Uterus (tissue), 4 donors: ENCODE measurements around the gene KDM4C. TPM values are rescaled to one million over a fixed set of nuclear protein-coding genes. Genes with fewer than 3 reads are reported as not detected.

Source experiments
- DNase-seq, 2 donors: peaks; one replicate each; pipeline ENCODE4 v3.0.0-alpha.2; 2019 to 2020
- H3K27ac ChIP-seq, 2 donors: fragments of 200-600 bp; sonication (generic); 1 replicate in 1 of 2; 2 replicates in 1 of 2; pipeline ENCODE4 v1.5.1; 2016 to 2018
- H3K27me3 ChIP-seq, 2 donors: fragments of 200-600 bp; sonication (generic); one replicate each; pipeline ENCODE4 v1.5.1; 2018 to 2019; ENCODE audit warnings: control low read depth in 1 of 2
- H3K36me3 ChIP-seq, 2 donors: fragments of 200-600 bp; sonication (generic); one replicate each; pipeline ENCODE4 v1.5.1; 2019; ENCODE audit warnings: control low read depth in 1 of 2
- H3K4me1 ChIP-seq, 2 donors: fragments of 200-600 bp; sonication (generic); one replicate each; pipeline ENCODE4 v1.5.1; 2018 to 2019; ENCODE audit warnings: control low read depth in 1 of 2
- H3K4me3 ChIP-seq, 2 donors: fragments of 200-600 bp; sonication (generic); 1 replicate in 1 of 2; 2 replicates in 1 of 2; pipeline ENCODE4 v1.5.1; 2018 to 2019; ENCODE audit warnings: mild to moderate bottlenecking in 1 of 2
- H3K9me3 ChIP-seq, 2 donors: fragments of 200-600 bp; sonication (generic); one replicate each; pipeline ENCODE4 v1.5.1; 2019; ENCODE audit warnings: control low read depth in 1 of 2
- CTCF ChIP-seq, 4 experiments: fragments of 200-600 bp in 2 of 4; fragments of 450-650 bp in 2 of 4; sonication (generic) in 2 of 4; IDR thresholded peaks; one replicate each; pipeline ENCODE4 v1.5.1; 2016 to 2019; ENCODE audit warnings: antibody characterized with exemption in 4 of 4, mild to moderate bottlenecking in 2 of 4, moderate library complexity in 1 of 4
- POLR2A ChIP-seq, 2 donors: fragments of 450-650 bp; IDR thresholded peaks; one replicate each; pipeline ENCODE4 v1.6.1; 2016; ENCODE audit warnings: antibody characterized with exemption in 2 of 2, mild to moderate bottlenecking in 1 of 2, moderate library complexity in 1 of 2
- intact Hi-C: fragments of 100-400 bp; cut with DNase I; formaldehyde crosslinking; loops from one replicate; pipeline ENCODE4 v1.15.1; 2023; ENCODE audit warnings: low total_unique reads
- small RNA-seq: library from RNA; depleted of rRNA; stranded (forward); fragments of <200 nt; gene quantifications from one replicate; pipeline ENCODE3, GENCODE V24; 2016
- total RNA-seq, 4 donors: library from RNA; depleted of rRNA in 3 of 4; stranded (reverse); fragments of >200 nt in 3 of 4; gene quantifications; one replicate each; pipeline versions ENCODE4 v1.1.0 to v1.2.4, GENCODE V29; 2014 to 2023
- donor health status: DM: yes; HTN: yes; CAD: no.

The KDM4C gene
- total RNA-seq, 4 donors from 2014 or later = 29.1 to 61.4 (median 45.5) TPM

GRCh38 chr9:7212101-7212500 is 454.3 kb downstream of the KDM4C start:
- H3K4me3 ChIP-seq = no peak overlapping the region
- H3K36me3 ChIP-seq = no peaks in the 10 kb centered on the region
- no peak overlapping the region for H3K27ac ChIP-seq
- intact Hi-C loops = no loop called here
- no peak for TF ChIP-seq POLR2A (IDR thresholded peaks at IDR 0.05)
- TF ChIP-seq CTCF (IDR thresholded peaks at IDR 0.05) = no peak
- H3K4me1 ChIP-seq = no peaks in the 10 kb centered on the region
- H3K27me3 ChIP-seq = no peaks in the 10 kb centered on the region
- no peak for DNase-seq
- no peaks in the 10 kb centered on the region for H3K9me3 ChIP-seq

GRCh38 chr9:7216004-7216841 is 458.4 kb downstream of the KDM4C start:
- Histone ChIP-seq H3K27me3 (no peaks in the 10 kb centered on the region), H3K27ac (no peak overlapping the region), H3K9me3 (no peaks in the 10 kb centered on the region), H3K4me3 (no peak overlapping the region), H3K4me1 (no peaks in the 10 kb centered on the region), H3K36me3 (no peaks in the 10 kb centered on the region)
- no peak for DNase-seq
- no peak for TF ChIP-seq CTCF (IDR thresholded peaks at IDR 0.05)
- TF ChIP-seq POLR2A (IDR thresholded peaks at IDR 0.05) = no peak
- intact Hi-C loops = no loop called here

GRCh38 chr9:7223981-7224380 is 466.2 kb downstream of the KDM4C start:
- H3K27ac ChIP-seq = no peak overlapping the region
- H3K4me1 ChIP-seq = no peaks in the 10 kb centered on the region
- no peak for TF ChIP-seq POLR2A (IDR thresholded peaks at IDR 0.05)
- no peak for TF ChIP-seq CTCF (IDR thresholded peaks at IDR 0.05)
- intact Hi-C loops = no loop called here
- no peaks in the 10 kb centered on the region for H3K36me3 ChIP-seq
- no peak overlapping the region for H3K4me3 ChIP-seq
- no peaks in the 10 kb centered on the region for H3K27me3 ChIP-seq
- H3K9me3 ChIP-seq = no peaks in the 10 kb centered on the region
- no peak for DNase-seq

Small RNA genes lying within 50 kb of the gene (small RNA-seq; reads per million reads assigned to genes)
- gene SNRPEP2 = not detected

Other genes with a start within 250 kb of the KDM4C start
- gene GLDC, start 112.2 kb upstream of the KDM4C start, total RNA-seq = 1 to 10 TPM in 1 of 4 donors, under 1 TPM in 2, not detected in 1; 0.26 to 8.4 (median 0.79) TPM